NCI-H187 (cell line): ENCODE results near the gene USP49.
"Not testable (repeated sequence)": the region's sequence is repeated elsewhere in the genome, so short reads cannot be mapped to it uniquely, and the experiment has no call there.

ENCODE experiments used
- DNase-seq, 2 experiments: peaks; one replicate each; lab custom pipeline; 2025; lab: John Stamatoyannopoulos, UW

USP49 gene

DNA sequence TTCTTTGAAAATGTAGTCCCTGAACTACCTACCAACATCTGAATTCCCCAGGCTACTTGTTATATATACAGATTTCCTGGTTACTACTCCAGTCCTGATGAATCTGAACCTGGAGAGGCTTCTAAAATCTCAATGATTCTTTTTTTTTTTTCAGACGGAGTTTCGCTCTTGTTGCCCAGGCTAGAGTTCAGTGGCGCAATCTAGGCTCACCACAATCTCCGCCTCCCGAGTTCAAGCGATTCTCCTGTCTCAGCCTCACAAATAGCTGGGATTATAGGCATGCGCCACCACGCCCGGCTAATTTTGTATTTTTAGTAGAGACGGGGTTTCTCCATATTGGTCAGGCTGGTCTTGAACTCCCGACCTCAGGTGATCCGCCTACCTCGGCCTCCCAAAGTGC is 83.2 kb downstream of the USP49 start:
- not testable (repeated sequence) for DNase-seq

DNA sequence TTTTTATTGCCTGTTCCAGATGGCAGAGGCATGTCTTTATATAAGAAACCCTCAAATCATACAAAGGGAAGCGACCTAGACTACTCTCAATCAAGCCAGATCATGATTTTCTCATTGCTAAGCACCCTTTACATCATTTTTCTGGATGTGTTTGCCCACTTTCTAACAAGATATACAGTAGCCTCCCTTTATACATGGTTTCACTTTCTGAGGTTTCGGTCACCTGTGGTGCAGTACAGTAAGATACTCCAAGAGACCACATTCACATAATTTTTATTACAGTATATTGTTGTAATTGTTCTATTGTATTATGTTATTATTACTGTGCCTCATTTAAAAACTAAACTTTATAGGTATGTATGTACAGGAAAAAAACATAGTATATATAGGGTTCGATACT is 84.1 kb downstream of the USP49 start:
- no peak for DNase-seq

DNA sequence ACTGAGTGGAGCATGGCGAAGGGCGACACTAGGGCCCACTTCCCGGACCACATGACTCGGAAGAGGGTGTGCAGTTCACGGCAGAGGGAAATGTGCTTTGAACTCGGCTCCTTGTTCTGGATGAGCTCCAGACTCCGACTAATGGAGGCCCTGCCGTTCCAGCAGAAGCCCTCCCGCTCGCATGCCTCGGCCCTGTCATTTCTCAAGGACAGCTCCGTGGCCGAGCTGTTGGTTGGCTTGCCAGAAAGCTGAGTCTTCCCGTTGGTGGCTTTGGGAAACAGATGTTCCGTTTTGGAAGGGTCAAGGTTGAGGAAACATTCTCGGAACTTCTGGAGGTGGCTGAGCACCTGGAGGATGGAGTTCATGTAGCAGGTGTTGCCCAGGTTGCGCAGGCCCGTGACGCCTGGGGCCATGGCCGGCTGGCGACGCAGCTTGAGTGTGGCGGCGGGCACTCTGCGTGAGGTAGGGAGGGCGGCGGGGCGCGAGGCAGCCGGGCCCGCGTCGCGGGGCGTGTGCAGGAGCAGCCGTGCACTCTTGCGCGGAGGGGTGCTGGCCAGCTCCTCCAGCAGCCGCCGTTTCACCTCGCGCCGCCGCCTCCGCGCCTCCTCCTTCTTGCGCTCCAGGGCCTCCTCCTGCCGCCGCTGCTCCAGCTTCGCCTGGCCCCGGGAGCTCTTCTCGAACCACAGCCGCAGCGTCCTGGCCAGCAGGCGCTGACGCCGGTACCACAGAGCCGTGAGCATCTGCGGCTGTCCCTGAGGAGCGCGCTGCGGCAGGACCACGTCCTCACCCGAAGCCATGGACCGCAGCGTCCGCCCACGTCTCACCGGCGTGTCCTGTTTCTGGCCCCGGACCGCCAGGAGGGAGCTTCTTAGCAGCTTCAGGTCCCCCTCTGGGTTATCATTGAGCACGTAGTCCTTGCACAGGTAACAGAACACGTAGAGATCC is 89.1 kb downstream of the USP49 start:
- DNase-seq: no peak

DNA sequence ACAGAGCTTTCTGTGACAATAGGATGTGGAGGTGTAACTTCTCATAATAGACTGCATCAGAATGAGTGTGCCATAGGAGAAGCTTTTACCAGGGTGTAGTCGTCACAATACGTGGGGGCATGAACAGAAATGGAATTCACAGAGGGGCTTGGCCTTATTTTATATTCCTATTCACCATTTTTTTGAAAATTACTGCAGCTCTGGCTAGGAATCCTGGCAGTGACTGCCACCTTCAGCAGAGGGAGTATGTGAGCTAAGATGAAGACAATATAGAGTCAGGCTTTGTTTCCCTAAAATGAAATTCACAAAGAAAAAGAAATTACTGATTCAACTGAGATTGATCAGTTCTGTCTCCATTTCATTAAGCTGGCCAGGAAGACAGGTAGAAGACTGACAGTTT is 93.8 kb downstream of the USP49 start:
- DNase-seq: no peak

DNA sequence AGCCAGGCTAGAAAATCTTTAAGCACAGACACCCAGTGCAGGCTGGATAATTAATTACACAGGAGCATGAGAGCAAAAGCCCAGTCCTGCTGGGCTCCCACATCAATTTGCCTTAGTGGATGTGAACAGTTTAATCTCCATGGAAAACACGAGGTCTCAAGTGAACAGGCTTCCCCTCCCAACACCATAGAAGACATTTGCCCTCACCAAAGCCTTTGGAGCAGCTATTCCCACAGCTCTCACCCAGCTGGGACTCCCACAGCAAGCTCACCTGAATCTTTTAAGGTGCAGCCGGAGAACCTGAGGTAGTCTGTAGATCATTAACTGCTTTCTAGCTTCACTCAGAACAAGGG is 95.6 kb downstream of the USP49 start:
- no peak for DNase-seq

DNA sequence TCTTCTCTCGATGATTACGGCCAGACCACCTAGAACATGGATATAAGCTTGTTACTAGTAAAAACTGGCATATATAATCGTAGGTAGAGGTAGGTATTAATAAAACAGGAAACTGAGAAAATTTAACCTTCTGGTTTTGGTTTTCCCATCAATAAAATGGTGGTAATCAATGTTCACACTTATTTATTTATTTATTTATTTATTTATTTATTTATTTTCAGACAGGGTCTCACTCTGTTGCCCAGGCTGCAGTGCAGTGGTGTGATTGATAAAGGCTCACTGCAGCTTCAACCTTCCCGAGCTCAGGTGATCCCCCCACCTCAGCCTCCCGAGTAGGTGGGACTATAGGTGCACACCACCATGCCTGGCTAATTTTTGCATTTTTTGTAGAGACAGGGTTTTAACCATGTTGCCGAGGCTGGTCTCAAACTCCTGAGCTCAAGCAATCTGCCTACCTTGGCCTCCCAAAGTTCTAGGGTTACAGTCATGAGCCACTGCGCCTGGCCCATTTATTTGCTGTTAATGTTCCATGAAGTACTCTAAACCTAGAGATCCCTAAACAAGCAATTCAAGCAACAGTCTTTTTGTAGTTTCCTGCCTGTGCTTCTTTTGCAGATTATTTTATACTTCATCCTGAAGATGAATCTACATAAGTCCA is 96.1 kb downstream of the USP49 start:
- peak; percentile 20 to 30 for DNase-seq

DNA sequence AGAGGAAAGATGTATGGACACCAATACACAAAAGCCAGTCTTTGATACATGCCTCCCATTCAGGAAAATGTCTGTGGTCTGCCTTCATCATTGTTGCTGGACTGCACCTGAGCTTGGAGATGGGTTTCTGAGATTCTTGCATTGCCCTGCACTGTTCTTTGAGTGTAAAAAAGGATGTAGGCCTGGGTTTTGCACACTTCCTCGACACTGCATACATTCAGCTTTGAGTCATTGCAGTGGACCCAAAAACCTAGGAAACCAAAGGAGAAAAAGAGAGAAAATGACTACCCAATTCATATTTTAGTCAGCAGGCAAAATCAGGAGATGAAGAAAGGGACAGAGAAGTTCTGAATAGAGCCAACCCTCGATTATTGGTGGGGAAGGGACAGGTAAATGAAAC is 98.7 kb downstream of the USP49 start:
- no peak for DNase-seq

DNA sequence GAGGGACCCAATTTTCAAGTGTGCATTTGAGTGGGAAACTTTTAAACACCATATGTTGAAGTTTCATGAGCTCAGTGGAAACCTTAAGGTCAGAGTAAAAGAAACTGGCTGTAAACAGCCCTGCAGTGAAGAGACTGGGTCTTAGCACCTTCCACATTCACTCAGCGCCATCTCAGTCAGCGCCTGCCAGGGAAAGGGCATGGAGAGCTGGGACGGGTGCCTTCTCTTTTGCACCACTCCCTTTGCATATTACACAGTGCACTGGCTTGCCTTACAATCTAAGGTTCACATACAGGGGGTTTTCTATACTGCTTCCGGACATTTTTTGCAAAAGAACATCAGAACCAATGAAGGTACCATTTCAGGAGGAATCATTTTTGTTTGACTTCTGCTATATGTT is 103.2 kb downstream of the USP49 start:
- DNase-seq: no peak

DNA sequence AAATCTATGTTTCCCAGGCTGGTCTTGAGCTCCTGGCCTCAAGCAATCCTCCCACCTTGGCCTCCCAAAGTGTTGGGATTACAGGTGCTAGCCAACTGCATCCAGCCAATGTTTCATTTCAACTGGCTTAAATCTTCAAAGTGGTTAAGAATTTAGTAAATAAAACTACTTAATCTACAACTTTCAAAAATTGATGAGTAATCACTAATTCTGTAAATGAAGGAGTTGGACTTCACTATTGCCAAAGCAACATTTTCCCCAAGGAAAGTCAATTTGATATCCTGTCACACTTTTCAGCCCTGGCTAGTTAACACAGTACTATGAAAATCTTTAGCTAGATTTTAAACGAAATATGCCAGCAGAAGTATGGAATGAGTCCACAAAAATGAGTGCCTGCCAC is 103.9 kb downstream of the USP49 start:
- DNase-seq: no peak

DNA sequence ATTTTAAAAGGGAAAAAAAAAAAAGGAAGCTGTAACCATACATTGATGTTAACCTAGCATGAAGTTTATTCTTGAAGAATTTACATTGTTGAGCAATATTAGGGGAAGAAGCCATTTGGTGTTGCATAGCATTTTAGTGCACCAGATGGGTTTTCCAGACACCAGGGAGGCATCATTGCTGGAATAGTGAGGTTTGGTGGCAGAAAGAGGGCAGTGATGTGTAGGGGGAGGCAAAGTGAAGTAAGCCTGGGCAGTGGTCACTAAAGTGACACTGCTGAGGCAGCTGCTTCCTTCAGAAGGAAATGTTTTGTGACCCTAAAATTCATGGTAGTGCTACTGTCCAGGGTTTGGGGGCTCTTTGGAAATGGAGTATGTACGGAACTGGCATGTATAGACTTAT is 105.1 kb downstream of the USP49 start:
- DNase-seq: no peak

DNA sequence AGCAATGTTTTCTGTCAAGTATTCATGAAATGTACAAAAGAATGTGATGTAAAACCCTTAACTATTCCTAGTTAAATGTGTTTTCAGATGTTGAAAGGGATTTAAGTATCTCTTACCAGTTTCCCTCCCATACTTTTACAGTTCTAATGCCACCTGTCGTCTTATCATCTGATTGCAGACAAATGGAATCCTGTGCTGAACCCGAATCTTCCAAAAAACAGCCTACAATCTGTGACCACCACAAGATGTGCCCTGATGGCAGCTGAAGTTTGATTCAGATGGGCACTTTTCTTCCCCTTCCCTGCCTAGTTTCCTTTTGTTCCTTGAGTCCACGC is 105.8 kb downstream of the USP49 start:
- no peak for DNase-seq

DNA sequence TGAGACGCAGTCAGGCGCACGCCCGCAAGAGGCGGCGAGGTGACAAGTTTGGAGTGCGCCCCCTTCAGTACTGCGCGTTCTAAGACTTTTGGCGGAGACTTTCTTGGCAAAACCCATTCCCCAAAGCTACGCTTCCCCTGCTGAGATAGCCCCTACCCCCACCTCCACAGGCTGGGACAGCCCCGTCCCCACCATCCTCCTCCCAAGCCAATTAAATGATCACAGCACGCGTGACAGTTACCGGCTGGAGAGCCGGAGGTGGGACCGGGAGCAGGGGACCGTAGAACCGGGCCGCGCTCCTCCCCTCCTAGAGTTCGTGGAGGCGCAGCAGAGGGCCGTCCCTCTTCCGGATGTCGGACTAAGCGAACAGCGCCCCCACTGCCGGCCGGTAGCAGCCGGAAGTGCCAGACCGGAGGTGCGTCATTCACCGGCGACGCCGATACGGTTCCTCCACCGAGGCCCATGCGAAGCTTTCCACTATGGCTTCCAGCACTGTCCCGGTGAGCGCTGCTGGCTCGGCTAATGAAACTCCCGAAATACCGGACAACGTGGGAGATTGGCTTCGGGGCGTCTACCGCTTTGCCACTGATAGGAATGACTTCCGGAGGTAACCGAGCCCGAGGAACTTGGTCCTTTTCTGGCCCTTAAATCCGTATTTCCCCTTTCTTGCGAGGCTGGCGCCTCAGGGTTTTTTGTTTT is 107.8 kb downstream of the USP49 start, which contains the start of gene TOMM6:
Gene TOMM6 (plus strand): TSS at position 476 of the 699 bp plus-strand sequence. CDS start 4 bp downstream, at position 480.
- peak; percentile 73 to 84 for DNase-seq

DNA sequence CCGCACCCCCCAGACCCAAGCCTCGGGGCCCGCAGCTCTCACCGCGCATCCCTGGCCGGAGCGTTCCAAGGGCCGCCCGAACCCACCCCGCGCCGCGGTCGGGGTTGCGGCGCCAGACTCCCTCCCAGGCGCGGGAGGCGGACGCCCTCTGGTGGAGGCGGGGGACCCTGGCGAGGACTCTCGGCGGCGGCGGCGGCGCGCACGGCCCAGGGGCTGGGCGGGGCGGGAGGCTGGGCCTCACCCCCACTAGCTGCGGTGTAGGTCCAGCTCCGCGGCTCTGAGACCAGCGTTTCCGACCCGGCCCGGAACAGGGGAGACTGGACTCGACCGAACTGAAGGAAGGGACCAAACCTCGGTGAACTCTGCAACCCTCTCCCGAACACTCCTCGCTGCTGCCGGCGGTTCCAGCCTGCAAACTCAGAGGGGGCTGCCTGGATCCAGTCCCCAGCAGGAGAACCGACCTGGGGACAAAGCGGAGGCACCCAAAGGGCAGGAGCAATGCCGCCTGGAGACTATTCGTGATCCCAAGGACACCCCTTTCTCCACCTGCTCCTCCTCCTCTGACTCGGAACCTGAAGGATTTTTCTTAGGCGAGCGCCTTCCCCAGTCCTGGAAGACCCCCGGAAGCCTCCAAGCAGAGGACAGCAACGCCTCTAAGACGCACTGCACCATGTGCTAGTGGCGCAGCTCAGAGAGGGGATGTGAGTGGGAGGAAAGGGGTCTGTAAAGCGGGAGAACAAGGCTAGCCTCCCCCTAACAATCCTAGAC is 108.5 kb downstream of the USP49 start:
- peak; percentile 33 to 62 for DNase-seq

DNA sequence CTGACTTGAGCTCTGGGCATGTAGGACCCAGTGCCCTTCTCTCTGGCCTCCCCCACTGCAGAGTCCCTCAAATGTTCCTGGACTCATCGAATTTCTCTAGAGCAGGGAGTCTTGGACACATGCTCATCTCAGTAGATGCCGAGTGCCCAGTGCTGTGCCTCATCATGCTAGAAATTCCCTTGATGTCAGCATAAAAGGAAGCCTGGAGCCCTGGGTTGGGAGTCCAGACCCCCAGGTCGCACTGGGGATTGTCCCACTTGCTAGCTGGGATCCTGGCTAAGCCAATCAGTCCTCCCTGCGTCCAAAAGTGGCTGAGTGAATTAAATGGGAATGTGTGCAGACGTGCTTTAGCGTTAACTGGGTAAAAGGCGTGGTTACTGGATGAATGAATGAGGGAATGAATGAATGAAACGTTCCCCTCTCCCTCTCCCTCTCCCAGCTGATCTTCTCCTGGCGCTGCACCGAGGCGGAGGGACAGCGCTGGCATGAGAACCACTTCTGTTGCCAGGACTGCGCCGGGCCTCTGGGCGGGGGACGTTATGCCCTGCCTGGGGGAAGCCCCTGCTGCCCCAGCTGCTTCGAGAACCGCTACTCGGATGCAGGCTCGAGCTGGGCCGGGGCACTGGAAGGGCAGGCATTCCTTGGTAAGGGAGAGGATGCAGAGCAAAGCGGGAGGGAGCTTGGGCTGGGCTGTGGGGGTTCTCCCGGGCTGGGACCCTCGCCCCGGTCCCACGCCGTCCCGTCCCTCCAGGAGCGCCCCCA is 109.3 kb downstream of the USP49 start:
- DNase-seq: no peak

DNA sequence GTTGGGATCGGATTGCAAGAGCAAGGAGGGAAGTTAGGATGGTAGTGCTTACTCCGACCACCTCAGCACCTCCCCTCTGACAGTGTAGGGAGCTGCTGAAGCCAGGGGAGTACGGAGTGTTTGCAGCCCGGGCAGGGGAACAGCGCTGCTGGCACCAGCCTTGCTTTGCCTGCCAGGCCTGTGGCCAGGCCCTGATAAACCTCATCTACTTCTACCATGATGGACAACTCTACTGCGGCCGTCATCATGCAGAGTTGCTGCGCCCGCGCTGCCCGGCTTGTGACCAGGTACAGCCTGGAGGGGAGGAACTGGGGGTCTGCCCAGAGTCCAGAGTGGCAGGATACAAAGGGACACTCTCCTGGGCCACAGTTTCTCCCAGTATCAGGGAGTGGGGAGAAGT is 109.9 kb downstream of the USP49 start:
- DNase-seq: no peak

DNA sequence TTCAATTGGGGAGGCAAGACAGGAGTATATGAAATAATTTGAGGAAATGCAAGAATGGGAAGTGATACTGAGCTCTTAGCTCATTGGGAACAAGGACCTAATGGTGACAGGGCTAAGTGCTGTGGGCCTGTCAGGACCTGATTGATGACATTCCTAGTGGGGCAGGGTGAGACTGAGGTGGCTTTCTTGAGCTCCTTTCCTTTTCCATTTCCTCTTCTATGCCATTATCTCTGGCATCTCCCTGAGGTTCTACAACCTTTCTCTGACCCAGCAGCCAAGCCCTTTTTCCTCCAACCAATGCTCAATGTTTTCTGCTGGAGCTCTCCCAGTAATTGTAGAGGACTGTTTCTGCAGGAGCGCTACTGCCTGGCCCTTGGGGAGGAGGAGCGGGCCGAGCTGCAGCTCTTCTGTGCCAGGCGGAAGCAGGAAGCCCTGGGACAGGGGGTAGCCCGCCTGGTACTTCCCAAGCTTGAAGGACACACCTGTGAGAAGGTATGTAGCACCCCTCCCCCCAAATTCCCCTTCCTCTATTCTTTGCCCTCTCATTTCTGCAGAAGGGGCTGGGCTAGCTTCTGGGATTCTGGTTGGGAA is 110.5 kb downstream of the USP49 start:
- DNase-seq: no peak

DNA sequence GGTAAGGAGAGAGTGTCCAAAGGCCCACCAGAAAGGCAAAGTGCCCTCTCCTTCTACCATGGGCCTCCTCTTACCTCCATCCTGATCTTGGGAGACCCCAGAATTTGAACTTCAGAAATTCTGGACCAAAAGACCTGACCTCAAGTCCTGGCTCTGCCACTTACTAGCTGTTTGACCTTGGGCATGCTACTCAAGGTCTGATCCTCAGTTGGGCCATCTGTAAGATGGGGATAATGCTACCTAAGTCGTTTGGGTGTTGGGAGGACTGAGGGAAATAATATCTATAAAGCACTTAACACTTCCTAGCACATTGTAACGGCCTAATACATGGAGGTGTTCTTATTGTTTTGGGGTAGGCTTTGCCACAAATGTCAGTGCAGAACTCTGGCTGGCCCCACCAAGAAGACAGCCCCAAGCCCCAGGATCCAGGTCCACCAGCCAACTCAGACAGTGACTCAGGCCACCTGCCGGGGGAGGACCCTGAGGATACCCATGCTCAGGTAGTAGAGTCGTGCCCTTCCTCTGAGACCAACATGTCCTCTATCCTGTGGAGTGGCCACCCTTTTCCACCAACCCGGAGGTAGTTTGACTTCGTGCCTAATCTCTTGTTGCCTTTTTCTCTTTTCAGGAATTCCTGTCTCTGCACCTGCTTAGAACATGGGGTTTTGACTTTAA is 111.9 kb downstream of the USP49 start:
- no peak for DNase-seq

DNA sequence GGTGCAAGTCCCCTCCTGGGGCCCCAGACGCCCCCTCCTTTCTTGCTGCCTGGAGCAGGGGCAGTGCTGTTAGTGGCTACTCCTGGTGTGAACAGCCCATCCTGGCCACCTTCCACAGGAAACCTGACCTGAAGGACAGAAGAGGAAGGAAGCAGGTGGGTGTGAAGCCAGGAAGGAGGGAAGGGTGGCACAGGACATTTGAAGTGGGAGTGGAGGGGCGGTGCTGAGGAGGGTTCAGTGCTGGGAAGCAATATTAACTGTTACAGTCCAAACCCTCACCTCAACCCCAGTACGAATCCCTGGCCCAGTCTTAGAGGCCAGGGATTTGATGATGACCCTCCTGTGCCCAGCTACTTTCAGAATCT is 113.8 kb downstream of the USP49 start:
- no peak for DNase-seq

DNA sequence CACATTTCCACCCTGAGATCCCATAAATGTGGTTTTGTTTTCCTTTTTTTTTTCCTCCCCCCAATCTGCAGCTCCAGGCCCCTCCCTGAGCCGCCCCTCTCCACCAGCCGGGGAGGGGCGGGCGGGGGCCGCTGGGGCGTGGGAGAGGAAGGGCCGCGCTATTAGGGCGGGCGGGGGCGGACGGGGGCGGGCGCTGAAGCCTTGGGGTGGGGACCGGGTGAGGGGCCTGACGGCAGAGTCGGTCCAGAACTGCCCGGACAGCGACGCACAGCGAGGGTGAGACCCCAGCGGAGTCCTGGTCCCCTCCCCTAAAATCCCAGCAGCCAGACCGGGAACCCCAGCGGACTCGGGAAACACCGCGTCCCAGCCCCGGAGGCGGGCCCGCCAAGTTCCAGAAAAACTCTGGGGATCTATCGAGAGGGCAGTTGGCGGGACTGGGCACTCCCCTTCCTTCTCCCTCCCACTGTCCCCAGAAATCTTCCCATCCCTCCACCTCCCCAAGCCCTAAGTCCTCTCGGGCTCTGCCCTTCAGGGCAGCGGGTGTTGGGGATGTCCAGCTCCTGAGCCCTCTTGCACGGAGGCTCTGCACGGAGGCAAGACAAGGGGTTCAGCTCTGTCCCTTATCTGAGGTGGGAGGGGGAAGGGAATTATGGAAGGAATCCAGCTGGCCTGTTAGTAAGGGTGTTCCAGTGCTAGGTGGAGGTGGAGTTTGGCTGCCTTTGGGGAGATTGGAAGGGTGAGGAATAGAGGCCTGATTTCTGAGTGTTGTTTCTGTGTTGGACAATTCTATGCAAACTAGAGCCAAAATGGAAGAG is 114.4 kb downstream of the USP49 start, which contains the start of gene PRICKLE4:
Gene PRICKLE4 (plus strand): TSS at position 232 of the 815 bp plus-strand sequence. CDS start 2,692 bp downstream, outside the sequence.
- DNase-seq: no peak
